ENCODE data around the gene COLGALT1. TPM values are rescaled to one million over a fixed set of nuclear protein-coding genes. Genes with fewer than 3 reads are reported as not detected.

The COLGALT1 gene
- total and polyA plus RNA-seq, 2 of the 8 experiments (the other 6 are each of a cell fraction or from before 2014, with no cell fraction given), result 44.7 to 58.1 TPM

DNA sequence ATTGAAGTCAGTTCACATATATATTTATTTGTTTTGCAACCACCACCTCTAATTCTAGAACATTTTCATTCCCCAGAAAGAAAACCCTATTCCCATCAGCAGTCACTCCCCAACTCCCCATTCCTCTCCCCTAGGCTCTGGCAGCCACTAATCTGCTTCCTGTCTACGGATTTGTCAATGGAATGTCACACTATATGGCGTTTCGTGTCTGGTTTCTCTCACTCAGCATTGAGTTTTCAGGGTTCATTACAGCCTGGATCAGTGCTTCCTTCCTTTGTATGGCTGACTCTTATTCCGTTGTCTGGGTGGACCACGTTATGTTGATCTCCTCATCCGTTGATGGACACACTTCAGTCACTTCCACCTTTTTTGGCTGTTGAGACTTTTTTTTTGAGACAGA is 9.3 kb downstream of the COLGALT1 start (continued):
- TF ChIP-seq MAFK (IDR thresholded peaks at IDR 0.05; ENCODE audit: low read depth, low read length) (no peak), RFX5 (IDR thresholded peaks at IDR 0.05; ENCODE audit: borderline replicate concordance, low read depth, low read length) (no peak), POLR2A (IDR thresholded peaks at IDR 0.05; ENCODE audit: control extremely low read depth in 1 of 2, low read depth in 2 of 2, low read length in 2 of 2) (no peak)
